ENCODE results near the gene VEGFB.
A peak's percentile ranks its signal among the peaks of the same experiment; 100 is the strongest.

VEGFB gene

GRCh38 chr11:64248578-64248977 is 14.2 kb downstream of the VEGFB start:
- no peak overlapping the region for H3K4me3 ChIP-seq (ENCODE audit: low read depth, low read length)

DNA sequence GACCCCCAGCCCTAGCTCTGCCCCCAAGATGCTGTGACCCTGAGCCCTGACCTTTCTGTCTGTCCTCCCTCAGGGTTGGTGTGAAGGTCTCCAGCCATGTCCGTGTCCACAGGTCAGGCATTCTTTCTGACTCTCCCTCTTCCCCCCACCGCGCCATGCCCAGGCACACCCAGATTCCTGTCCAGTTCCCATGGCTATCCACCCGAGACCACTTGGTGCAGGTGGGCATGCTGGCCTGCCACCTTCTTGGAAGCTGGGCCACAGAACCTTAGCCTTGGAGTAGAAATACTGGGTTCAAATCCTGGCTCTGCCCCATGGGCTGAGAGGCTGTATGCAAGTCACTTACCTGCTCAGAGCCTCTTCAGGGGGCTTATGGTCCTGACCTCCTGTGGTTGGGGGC is 14.7 kb downstream of the VEGFB start:
- TF ChIP-seq, protein P1, sequence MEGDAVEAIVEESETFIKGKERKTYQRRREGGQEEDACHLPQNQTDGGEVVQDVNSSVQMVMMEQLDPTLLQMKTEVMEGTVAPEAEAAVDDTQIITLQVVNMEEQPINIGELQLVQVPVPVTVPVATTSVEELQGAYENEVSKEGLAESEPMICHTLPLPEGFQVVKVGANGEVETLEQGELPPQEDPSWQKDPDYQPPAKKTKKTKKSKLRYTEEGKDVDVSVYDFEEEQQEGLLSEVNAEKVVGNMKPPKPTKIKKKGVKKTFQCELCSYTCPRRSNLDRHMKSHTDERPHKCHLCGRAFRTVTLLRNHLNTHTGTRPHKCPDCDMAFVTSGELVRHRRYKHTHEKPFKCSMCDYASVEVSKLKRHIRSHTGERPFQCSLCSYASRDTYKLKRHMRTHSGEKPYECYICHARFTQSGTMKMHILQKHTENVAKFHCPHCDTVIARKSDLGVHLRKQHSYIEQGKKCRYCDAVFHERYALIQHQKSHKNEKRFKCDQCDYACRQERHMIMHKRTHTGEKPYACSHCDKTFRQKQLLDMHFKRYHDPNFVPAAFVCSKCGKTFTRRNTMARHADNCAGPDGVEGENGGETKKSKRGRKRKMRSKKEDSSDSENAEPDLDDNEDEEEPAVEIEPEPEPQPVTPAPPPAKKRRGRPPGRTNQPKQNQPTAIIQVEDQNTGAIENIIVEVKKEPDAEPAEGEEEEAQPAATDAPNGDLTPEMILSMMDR (IDR thresholded peaks at IDR 0.05; ENCODE audit: borderline replicate concordance, insufficient read depth, low read depth, low read length) = no peak
- no peak overlapping the region for H3K4me3 ChIP-seq (ENCODE audit: low read depth, low read length)

More at GRCh38 chr11:64248578-64248977, 14.2 kb downstream of the VEGFB start:
- TF ChIP-seq, protein P1 (IDR thresholded peaks at IDR 0.05; ENCODE audit: borderline replicate concordance, insufficient read depth, low read depth, low read length) = no peak

DNA sequence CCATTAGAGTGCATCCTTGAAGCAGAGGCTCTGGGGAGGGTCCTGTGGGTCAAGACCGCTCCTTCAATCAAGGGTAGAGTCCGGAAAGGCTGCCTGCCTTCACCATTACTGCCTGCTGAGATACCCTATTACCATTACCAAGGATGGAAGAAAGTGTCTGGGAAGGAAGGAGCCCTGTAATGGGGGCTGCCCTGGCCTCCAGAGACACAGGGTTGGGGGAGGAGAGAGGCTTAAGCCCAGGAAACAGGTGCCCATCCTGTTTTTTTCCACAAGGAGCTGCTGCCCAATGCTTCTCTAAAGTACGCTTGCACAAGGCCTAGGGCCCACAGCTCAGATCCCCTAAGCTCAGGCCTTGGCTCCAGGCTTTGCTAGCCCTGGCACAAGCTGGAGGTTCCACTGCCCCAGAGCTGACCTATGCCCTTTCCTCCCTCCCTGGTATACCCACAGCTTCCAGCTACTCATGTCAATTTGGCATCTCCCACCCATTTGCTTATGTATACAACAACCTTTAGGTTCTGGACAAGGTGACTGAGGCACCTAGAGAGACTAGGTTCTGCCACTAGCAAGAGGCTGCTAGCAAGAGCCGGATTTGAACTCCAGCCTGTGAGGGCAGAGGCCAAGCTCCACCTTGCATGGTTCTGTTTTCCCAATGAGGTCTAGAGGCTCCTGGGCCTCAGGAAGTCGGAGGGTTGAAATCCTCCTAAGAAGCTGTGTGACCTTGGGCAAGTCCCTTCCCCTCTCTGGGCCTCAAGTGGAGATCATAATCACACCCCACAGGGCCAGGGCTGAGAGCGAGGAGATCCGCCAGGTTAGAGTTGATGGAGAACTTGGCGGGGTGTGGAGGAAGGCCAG is 15.4 kb downstream of the VEGFB start:
- no peak overlapping the region for H3K4me3 ChIP-seq (ENCODE audit: low read depth, low read length)
- TF ChIP-seq, protein P1 (IDR thresholded peaks at IDR 0.05; ENCODE audit: borderline replicate concordance, insufficient read depth, low read depth, low read length) = no peak

DNA sequence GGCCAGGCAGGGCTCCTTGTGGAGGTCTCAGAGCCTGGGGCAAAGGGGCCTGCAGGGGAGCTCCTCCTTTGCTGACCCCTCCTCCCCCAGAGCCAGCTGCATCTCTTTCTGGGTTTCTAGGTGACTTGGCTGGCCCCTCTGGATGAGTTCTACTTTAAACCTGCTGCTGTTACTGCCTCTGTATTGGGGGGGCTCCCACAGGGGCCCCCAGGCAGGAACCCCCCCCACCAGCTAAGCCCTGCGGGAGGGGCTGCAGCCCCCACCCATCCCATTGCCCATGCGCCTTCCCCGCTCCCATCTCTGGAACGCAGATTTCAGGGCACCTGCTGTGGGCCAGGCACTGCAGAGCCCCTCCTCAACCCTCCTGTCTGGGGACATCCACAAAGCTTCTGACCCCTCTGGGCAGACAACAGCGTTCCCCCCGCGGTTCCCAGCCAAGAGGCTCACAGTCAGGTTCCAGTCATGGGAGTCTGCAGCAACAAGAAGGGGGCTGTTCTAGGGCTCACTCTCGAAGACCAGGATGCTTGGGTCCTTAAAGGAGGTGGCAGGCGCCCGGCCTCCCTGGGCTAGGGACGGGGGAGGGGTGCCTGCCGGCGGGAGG is 16.1 kb downstream of the VEGFB start:
- peak overlapping the region; percentile 42 for H3K4me3 ChIP-seq (ENCODE audit: low read depth, low read length)
- TF ChIP-seq, protein P1 (IDR thresholded peaks at IDR 0.05; ENCODE audit: borderline replicate concordance, insufficient read depth, low read depth, low read length) = no peak

DNA sequence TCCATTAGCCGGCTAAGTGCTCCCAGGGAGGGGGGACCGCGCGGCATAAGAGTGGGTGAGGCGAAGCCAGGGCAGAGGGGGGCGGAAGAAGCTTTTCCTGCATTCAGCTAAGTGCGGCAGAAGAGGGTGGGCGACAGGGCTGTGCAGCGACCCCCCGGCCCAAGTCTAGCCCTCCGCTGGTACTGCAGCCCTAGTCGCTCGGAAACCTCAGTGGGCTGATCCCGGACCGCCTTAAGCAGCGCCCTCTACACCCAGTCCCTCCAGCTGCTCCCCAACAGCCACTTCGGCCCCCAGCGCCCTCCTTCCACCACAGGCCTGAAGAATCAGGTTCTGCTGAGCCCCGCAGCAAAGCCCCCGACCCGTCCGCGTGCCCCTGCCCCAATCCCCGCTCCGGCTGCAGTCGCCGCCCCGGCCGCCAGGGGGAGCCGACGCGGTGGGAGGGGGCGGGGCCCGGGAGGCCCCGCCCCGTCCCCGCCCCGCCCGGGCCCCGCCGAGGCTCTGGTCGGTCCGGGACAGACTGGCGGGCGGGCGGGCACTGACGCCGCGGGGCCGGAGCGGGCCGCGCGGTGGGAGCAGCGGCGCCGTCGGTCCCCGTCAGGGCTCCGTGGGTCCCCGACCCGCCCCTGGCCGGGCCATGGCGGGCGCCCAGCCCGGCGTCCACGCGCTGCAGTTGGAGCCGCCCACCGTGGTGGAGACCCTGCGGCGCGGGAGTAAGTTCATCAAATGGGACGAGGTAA is 16.8 kb downstream of the VEGFB start, which contains the start of gene PLCB3:
TSS of gene PLCB3 (plus strand) at position 515 of the 737 bp plus-strand sequence. CDS start at position 635, 120 bp downstream.
- TF ChIP-seq, protein P1 (IDR thresholded peaks at IDR 0.05; ENCODE audit: borderline replicate concordance, insufficient read depth, low read depth, low read length) = peak; percentile 79
- H3K4me3 ChIP-seq (ENCODE audit: low read depth, low read length) = peak within 1 kb of the TSS; percentile 77

DNA sequence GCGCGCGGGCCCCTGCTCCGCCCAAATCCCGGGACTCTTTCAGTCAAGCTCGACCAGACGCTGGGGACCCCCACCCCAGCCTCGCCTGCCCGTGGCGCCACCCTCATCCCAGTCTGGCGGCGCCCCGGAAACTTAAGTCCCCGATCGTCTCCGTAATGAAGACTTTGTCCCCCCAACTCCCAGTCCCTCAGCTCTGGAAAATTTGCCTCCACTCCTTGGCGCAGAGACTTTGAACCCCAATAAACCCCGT is 17.3 kb downstream of the VEGFB start:
- peak overlapping the region; percentile 77 for H3K4me3 ChIP-seq (ENCODE audit: low read depth, low read length)

More for the DNA sequence above, 17.3 kb downstream of the VEGFB start:
- TF ChIP-seq, protein P1 (IDR thresholded peaks at IDR 0.05; ENCODE audit: borderline replicate concordance, insufficient read depth, low read depth, low read length) = no peak
